OCI-LY1 (cell line): ENCODE measurements around the gene ANO8.

Experiments
- CTCF ChIP-seq: fragments of 200-600 bp; sonication (generic), shearing (Covaris generic); IDR thresholded peaks from 2 replicates; pipeline ENCODE4 v1.5.1; 2017; ENCODE audit warnings: mild to moderate bottlenecking, antibody characterized with exemption, low read length, moderate library complexity, mixed read lengths
- EZH2 ChIP-seq: fragments of 200-600 bp; sonication (generic), shearing (Covaris generic); IDR thresholded peaks from 2 replicates; pipeline ENCODE4 v1.8.0; 2017; ENCODE audit warnings: borderline replicate concordance, mixed run types, mild to moderate bottlenecking, antibody characterized with exemption, low read length, moderate library complexity, mixed read lengths

- TF ChIP-seq CTCF (no peak), EZH2 (no peak)
Observed at GRCh38 chr19:17307876-17308377, 26.7 kb downstream of the ANO8 start.
